Ovary (tissue), 9 donors: ENCODE measurements around the gene SH3BP1. TPM values are rescaled to one million over a fixed set of nuclear protein-coding genes. Genes with fewer than 3 reads are reported as not detected.
A peak's percentile ranks its signal among the peaks of the same experiment; 100 is the strongest.

Source experiments
- DNase-seq, 5 donors: peaks; one replicate each; pipeline ENCODE4 v3.0.0-alpha.2; 2019 to 2020
- H3K27ac ChIP-seq, 2 donors: fragments of 200-600 bp; one replicate each; pipeline versions ENCODE4 v1.5.1 to v1.8.0; 2019 to 2022
- H3K27me3 ChIP-seq: fragments of 200-600 bp; one replicate; pipeline ENCODE4 v1.8.0; 2022
- H3K36me3 ChIP-seq: fragments of 200-600 bp; sonication (generic); one replicate; pipeline ENCODE4 v1.5.1; 2019
- H3K4me1 ChIP-seq: one replicate; pipeline ENCODE4 v1.8.1; 2013; ENCODE audit warnings: mild to moderate bottlenecking, moderate library complexity; ENCODE audit not compliant: insufficient read depth
- H3K4me3 ChIP-seq: fragments of 200-600 bp; sonication (generic); one replicate; pipeline ENCODE4 v1.5.1; 2017
- H3K9me3 ChIP-seq, 2 donors: fragments of 200-600 bp in 1 of 2; sonication (generic) in 1 of 2; one replicate each; pipeline versions ENCODE4 v1.5.1 to v1.8.1; 2013 to 2019; ENCODE audit warnings: mild to moderate bottlenecking in 1 of 2, moderate library complexity in 1 of 2
- EP300 ChIP-seq: sonication (generic); formaldehyde crosslinking; IDR thresholded peaks from one replicate; pipeline ENCODE4 v1.6.1; 2017; ENCODE audit warnings: antibody characterized with exemption
- POLR2A ChIP-seq: fragments of 450-650 bp; IDR thresholded peaks from one replicate; pipeline ENCODE4 v1.6.1; 2017; ENCODE audit warnings: antibody characterized with exemption, mild to moderate bottlenecking, moderate library complexity
- WGBS, 3 donors: extraction: QIAGEN DNeasy Blood & Tissue Kit in 1 of 3; methylation state at CpG; one replicate each; pipeline versions ENCODE4 v1.1.5 to v1.1.7; 2013 to 2017; 5-methylcytosine and 5-hydroxymethylcytosine counted together
- intact Hi-C, 4 donors: fragments of 100-400 bp; cut with DNase I; formaldehyde crosslinking; loops; one replicate each; pipeline versions ENCODE4 v1.11.0 to v1.15.1; 2022 to 2023
- polyA plus RNA-seq, 2 donors: library from polyadenylated mRNA; stranded (reverse); fragments of 200-250 nt in 1 of 2; fragments of 350-450 nt in 1 of 2; fragmentation: Illumina TruSeq in 1 of 2; extraction: RNeasy Lipid Tissue Mini Kit (QIAGEN cat#74804) in 1 of 2; gene quantifications; one replicate each; pipeline ENCODE4 v1.2.3, GENCODE V29; 2013 to 2014
- total RNA-seq, 7 donors: library from RNA; depleted of rRNA in 2 of 7; stranded (reverse); fragments of >200 nt in 2 of 7; fragmentation: NEBNext Ultra II Directional in 3 of 7; extraction: Animal tissue kit (Norgen Biotek cat#: 25700) in 3 of 7; gene quantifications; one replicate each; pipeline versions ENCODE4 v1.1.0 to v1.2.4, GENCODE V29; 2016 to 2023
- TF ChIP-seq, protein P1 (sequence below), 3 donors: fragments of 450-650 bp in 2 of 3; fragments of 200-600 bp in 1 of 3; IDR thresholded peaks; one replicate each; pipeline versions ENCODE4 v1.5.1 to v1.8.0; 2016 to 2022; ENCODE audit warnings: antibody characterized with exemption in 3 of 3, mild to moderate bottlenecking in 1 of 3
- donor health status: DM: no; HTN: no; CAD: no; lungs with moderate emphysema.
- donor health status: DM: no; HTN: no; CAD: no.
- donor health status: Bipolar disorder and iron deficiency.
- donor health status: DM: yes; HTN: yes; CAD: no.
- donor health status: DM: no; HTN: no; CAD: no.
- donor health status: DM: yes; HTN: yes; CAD: no.

Gene SH3BP1
- total and polyA plus RNA-seq, 9 donors = 2.0 to 13.3 (median 8.2) TPM

GRCh38 chr22:37604875-37605274, 34.6 kb upstream of the SH3BP1 start:
- 58 to 72% (median 62%) methylated on average over 5 of the region's 5 CpGs for WGBS, 3 donors
- H3K27me3 ChIP-seq = no peaks in the 10 kb centered on the region
- intact Hi-C loops = no loop called here
- TF ChIP-seq, protein P1, sequence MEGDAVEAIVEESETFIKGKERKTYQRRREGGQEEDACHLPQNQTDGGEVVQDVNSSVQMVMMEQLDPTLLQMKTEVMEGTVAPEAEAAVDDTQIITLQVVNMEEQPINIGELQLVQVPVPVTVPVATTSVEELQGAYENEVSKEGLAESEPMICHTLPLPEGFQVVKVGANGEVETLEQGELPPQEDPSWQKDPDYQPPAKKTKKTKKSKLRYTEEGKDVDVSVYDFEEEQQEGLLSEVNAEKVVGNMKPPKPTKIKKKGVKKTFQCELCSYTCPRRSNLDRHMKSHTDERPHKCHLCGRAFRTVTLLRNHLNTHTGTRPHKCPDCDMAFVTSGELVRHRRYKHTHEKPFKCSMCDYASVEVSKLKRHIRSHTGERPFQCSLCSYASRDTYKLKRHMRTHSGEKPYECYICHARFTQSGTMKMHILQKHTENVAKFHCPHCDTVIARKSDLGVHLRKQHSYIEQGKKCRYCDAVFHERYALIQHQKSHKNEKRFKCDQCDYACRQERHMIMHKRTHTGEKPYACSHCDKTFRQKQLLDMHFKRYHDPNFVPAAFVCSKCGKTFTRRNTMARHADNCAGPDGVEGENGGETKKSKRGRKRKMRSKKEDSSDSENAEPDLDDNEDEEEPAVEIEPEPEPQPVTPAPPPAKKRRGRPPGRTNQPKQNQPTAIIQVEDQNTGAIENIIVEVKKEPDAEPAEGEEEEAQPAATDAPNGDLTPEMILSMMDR (IDR thresholded peaks at IDR 0.05) = no peak
- TF ChIP-seq POLR2A (no peak), EP300 (no peak)
- H3K4me3 ChIP-seq = no peak overlapping the region
- DNase-seq = no peak
- H3K9me3 ChIP-seq = no peaks in the 10 kb centered on the region
- no peaks in the 10 kb centered on the region for H3K36me3 ChIP-seq
- H3K4me1 ChIP-seq = peaks cover 4% of the 10 kb centered on the region
- no peak overlapping the region for H3K27ac ChIP-seq

DNA sequence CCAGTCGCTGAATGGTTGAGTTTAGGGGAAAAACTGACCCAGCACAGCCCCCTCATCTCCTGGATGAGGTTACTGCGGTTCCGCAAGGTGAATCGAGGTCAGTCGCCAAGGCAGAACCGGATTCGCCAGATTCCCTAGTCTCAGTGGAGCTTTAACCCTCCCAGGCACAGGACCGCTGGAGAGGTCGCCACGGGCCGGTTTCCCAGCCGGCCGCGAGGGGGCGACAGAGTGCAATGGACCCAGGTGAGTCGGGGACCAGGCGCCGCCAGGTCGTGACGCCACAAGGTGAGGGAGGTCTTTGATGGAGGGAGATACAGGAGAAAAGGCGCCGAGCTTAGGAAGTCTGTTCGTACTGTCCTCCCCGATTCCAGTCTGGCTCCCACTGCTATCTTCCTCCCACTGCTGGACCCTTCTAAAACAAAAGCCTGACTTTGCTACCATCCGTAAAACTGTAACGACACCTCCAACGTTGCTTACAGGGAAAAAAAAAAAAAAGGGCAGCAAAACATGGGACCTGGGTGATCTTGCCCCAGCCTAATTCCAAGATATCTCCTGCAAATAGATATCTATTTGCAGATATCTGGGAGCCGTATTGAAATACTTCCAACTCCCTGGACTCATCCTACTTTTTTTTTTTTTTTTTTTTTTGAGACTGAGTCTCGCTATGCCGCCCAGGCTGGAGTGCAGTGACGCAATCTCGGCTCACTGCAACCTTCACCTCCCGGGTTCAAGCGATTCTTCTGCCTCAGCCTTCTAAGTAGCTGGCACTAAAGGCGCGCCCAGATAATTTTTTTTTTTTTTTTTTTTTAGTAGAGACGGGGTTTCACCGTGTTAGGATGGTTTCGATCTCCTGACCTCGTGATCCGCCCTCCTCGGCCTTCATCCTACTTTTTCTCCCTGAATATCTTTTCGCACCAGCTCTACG, 32.2 kb upstream of the SH3BP1 start:
- 1 to 2% (median 1%) methylated on average over 44 of the region's 44 CpGs for WGBS, 3 donors
- Histone ChIP-seq H3K9me3 (no peaks in the 10 kb centered on the region), H3K4me1 (peaks cover 4% of the 10 kb centered on the region), H3K27me3 (no peaks in the 10 kb centered on the region), H3K36me3 (no peaks in the 10 kb centered on the region), H3K4me3 (peak overlapping the region; percentile 78), H3K27ac (peak overlapping the region; percentile 64 to 96)
- intact Hi-C loops = no loop called here
- no peak for TF ChIP-seq POLR2A
- TF ChIP-seq, protein P1 (IDR thresholded peaks at IDR 0.05) = peak; percentile 88 to 89 (median 88)
- TF ChIP-seq EP300 = no peak
- DNase-seq = peak; percentile 81 to 89 (median 88)

DNA sequence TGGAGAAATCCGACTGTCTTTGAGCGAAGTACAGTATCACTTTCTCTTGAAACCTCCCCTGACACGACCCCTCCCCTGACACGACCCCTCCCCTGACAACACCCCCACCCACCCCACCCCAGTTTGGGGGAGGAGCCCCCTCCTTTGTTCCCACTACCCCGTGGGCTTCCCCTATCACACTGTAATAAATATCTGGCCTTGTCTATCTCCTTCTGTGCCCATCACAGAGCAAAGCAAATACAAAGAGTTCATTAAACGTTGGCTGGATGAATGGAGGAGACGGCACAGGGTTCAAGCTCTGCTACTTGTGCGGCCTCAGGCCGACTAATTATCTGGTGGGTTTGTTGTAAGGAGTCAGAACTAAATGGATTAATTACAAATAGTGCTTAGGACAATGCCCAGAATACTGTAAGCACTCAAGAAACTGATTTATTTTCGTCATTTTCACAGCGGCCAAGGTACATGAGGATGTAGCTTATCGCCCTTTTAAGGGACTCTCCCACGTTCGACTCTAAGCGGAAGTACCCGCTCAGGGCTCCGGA, 31.5 kb upstream of the SH3BP1 start:
- H3K36me3 ChIP-seq = no peaks in the 10 kb centered on the region
- H3K27ac ChIP-seq = peak overlapping the region; percentile 64 to 96
- H3K27me3 ChIP-seq = no peaks in the 10 kb centered on the region
- peak overlapping the region; percentile 78 for H3K4me3 ChIP-seq
- peak in 1 of 5 donors; percentile 45 for DNase-seq
- intact Hi-C loops = no loop called here
- no peaks in the 10 kb centered on the region for H3K9me3 ChIP-seq
- peaks cover 4% of the 10 kb centered on the region for H3K4me1 ChIP-seq
- TF ChIP-seq POLR2A = no peak
- TF ChIP-seq EP300 = no peak
- TF ChIP-seq, protein P1 (IDR thresholded peaks at IDR 0.05) = no peak
- 1 to 2% (median 1%) methylated on average over 16 to 17 of the region's 17 CpGs for WGBS, 3 donors

DNA sequence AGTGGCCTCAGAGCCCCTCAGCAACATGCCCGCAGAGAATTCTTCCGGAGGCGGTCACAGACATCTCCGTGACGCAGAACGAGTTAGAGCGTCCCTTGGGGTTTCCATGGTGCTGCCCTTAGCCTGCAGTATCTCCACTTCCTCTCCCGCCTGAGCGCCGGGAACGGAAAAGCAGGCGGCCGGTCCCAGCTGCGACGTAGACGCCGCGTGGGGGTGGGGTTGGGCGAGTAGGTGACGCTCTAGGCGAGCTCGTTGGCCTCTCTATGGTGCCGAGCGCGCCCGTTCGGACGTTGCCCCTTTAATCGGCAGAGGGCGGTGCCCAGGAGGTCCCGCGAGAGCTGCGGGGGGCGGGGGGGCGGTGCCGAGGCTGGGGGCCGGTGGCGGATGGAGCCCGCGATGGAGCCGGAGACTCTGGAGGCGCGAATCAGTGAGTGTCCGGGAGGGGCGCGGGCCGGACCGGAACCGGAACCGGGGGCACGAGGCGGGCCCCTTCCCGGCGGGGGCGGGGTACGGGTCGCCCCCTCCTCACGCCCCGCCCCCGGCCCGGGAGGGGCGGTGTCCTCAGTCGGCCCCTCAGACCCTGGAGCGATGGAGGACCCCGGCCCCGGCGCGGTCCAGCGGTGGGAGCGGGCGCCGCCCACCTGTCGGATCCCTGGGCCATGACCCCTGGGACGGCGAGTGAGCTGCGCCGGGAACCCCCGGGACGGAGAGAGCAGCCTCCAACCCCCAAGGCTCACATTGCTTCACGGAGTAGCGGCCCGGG, 30.8 kb upstream of the SH3BP1 start, which contains the start of gene GGA1:
GGA1 (plus strand) TSS at position 358 of the 763 bp plus-strand sequence; CDS start at position 385, 27 bp downstream.
- peak within 1 kb of the TSS; percentile 64 to 96 for H3K27ac ChIP-seq
- intact Hi-C loops = no loop called here
- H3K4me3 ChIP-seq = peak within 1 kb of the TSS; percentile 78
- TF ChIP-seq, protein P1 (IDR thresholded peaks at IDR 0.05) = peak in 2 of 3 donors; percentile 6 to 25
- TF ChIP-seq POLR2A (peak; percentile 37), EP300 (peak; percentile 53)
- no peaks in the 10 kb centered on the region for H3K9me3 ChIP-seq
- WGBS, 3 donors = 0 to 1% (median 0%) methylated on average over 47 to 82 of the region's 82 CpGs
- no peaks in the 10 kb centered on the region for H3K36me3 ChIP-seq
- peaks cover 4% of the 10 kb centered on the region for H3K4me1 ChIP-seq
- no peaks in the 10 kb centered on the region for H3K27me3 ChIP-seq
- DNase-seq = peak; percentile 95 to 96 (median 95)
